HG03175 (cell line): Measurements from ENCODE around the gene ZNF185.

Source experiments
- ATAC-seq: cut with Tn5 transposase; IDR thresholded peaks from one replicate; pipeline ENCODE4 v1.9.1; 2021; ENCODE audit warnings: mild to moderate bottlenecking, moderate library complexity; ENCODE audit not compliant: unreplicated experiment

The ZNF185 gene

GRCh38 chrX:152915541-152916241 is 17.8 kb downstream of the ZNF185 start:
- ATAC-seq, result peak; percentile 85

- ATAC-seq, result no peak
Measured at GRCh38 chrX:152917656-152918579, 20.1 kb downstream of the ZNF185 start.

- no peak for ATAC-seq
Measured at GRCh38 chrX:152918707-152919106, 20.8 kb downstream of the ZNF185 start.

- no peak for ATAC-seq
Measured at GRCh38 chrX:152923599-152923998, 25.7 kb downstream of the ZNF185 start.

GRCh38 chrX:152925835-152926234 is 28.0 kb downstream of the ZNF185 start:
- no peak for ATAC-seq

GRCh38 chrX:152926279-152926678 is 28.4 kb downstream of the ZNF185 start:
- ATAC-seq, result peak; percentile 81

- no peak for ATAC-seq
Measured at GRCh38 chrX:152926923-152927322, 29.1 kb downstream of the ZNF185 start.

GRCh38 chrX:152927858-152928760 is 30.2 kb downstream of the ZNF185 start:
- ATAC-seq, result no peak

GRCh38 chrX:152928761-152929400 is 31.0 kb downstream of the ZNF185 start:
- ATAC-seq, result no peak

GRCh38 chrX:152929898-152930297 is 32.0 kb downstream of the ZNF185 start:
- no peak for ATAC-seq

GRCh38 chrX:152930516-152930915 is 32.6 kb downstream of the ZNF185 start:
- ATAC-seq, result no peak

GRCh38 chrX:152932144-152932543 is 34.3 kb downstream of the ZNF185 start:
- no peak for ATAC-seq

- ATAC-seq, result no peak
Measured at GRCh38 chrX:152932598-152933175, 34.8 kb downstream of the ZNF185 start.

GRCh38 chrX:152936306-152936705 is 38.4 kb downstream of the ZNF185 start:
- ATAC-seq, result no peak

GRCh38 chrX:152937236-152937635 is 39.4 kb downstream of the ZNF185 start:
- no peak for ATAC-seq

GRCh38 chrX:152941328-152942076 is 43.6 kb downstream of the ZNF185 start:
- peak; percentile 93 for ATAC-seq

GRCh38 chrX:152942077-152942442 is 44.2 kb downstream of the ZNF185 start:
- peak; percentile 9 for ATAC-seq

- ATAC-seq, result no peak
Measured at GRCh38 chrX:152943826-152944225, 46.0 kb downstream of the ZNF185 start.
